HG02623 (cell line): ENCODE measurements around the gene SBSN.
"Not testable (repeated sequence)": the region's sequence is repeated elsewhere in the genome, so short reads cannot be mapped to it uniquely, and the experiment has no call there.

Experiments used
- ATAC-seq: cut with Tn5 transposase; IDR thresholded peaks from one replicate; pipeline ENCODE4 v1.9.1; 2021; ENCODE audit warnings: moderate library complexity; ENCODE audit not compliant: unreplicated experiment

The SBSN gene

DNA sequence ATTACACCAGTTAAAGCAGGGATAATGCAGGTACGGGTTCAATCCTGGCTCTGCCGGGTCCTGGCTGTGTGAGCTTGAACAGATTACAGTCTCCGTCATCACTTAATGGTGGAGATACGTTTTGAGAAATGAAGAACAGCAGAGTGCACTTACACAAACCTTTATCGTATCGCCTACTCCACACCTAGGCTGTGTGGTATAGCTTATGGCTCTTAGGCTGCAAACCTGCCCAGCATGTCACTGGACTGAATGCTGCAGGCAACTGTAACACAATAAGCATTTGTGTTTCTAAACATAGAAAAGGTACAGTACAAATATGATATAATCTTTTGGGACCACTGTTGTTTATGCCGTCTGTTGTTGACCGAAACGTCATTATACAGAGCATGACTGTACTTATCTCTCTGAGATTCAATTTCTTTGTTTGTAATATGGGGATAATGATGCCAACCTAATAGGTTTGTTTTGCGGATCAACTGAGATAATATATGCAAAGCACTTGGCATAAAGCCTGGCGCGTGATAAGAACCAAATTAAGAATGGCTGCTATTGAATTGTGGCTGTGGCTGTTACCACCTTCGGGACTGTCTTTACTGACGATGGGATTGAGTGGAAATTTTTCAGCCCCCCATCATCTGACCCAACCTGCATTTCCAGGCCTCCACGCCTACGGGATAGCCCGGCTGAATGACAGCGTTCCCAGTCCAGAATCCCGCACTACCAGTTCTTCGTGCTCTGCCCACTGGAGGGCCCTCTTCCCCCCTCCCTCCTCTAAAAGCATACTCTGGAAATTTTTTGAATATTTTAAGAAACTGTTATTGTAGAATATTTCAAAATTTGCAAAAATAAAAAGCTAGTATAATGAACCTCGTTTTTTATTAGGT lies 49.1 kb downstream of the SBSN start:
- ATAC-seq, result no peak

DNA sequence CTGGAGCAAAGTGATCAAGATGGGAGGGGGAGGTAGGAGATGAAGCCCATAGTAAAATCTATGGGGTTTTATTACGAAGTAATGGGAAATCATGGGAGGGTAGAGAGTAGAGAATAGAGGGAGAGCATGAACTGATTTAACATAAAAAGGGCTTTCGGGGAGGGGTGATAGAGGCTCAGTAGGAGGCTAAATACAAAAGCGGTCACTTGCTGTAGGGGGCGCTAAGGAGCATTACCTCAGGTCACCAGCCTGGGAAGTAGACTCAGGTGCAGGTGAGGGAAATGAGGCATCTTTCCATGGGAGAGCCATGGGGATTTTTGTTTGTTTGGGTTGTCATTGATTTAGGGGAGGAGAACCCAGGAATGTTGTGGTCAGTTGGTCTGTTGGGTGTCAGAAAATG lies 52.0 kb downstream of the SBSN start:
- ATAC-seq, result no peak

- ATAC-seq, result not testable (repeated sequence)
Measured at GRCh38 chr19:35474594-35474993, 53.5 kb downstream of the SBSN start.

- no peak for ATAC-seq
Measured at GRCh38 chr19:35474104-35474503, 54.0 kb downstream of the SBSN start.
